CD4-positive, alpha-beta T cell treated with Interleukin-10 for 1 hour (primary cell): ENCODE data around the gene RBFOX1.

ENCODE experiments used
- DNase-seq: peaks from one replicate; pipeline ENCODE4 v3.0.0-alpha.2; 2020

RBFOX1 gene

DNA sequence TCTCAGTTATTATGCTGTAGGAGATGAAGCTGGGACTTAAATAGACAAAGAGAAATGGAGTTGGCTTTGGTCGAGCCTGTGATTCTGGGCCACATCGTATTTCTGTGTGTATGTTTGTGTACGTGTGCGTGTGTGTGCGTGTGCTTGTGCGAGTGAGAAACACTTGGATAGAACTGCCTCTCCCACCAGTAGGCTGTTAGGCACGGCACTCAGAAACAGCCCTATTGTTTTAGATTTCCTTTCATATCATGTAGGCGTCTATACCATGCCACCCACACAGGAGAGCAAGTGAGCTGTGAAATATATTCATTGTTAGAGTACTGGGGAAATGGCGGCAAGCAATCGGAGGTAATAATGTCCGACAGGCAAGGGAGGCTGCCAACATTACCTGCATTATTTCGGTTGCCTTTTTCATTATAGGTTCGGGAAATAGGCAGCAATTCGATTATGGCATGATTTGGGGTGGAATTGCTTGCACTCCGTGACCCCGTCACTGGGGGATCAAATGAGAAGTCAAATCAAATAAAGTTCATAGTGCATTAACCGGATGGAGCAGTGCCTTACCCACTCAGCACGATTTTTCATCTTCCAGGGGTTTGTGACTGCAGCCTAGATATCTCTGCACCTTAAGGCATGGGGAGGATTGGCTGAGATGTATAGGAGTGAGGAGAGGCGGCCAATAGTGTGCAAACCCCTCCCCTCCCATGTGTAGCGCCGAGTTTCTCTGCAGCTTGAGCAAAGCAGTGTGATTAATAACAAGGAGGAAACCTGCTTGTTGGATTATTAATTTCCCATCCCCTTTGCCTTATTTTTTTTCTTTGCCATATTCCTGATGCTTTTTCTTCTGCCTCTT is 89.6 kb downstream of the RBFOX1 start:
- DNase-seq = no peak

- DNase-seq = no peak
Measured at GRCh38 chr16:7423434-7424044, 90.9 kb downstream of the RBFOX1 start.

DNA sequence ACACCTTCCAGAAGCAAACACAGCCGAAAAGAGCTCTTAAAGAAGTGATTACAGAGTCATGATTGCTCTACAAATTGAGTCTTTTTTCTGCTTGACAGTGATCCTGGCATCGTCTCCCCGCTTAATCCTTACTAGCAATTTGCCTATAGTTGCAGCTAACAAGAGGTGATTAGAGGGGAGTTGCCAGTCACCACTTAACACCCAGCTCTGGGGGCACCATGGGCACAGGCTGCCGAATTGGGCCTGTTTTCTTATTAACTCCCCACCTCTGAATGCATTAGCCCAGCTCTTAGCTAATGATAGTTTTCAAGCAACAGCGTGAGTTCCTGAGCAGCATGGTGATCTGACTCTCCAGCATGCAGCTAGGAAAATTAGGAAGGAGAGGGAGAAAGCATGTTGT is 93.5 kb downstream of the RBFOX1 start:
- DNase-seq = no peak

DNA sequence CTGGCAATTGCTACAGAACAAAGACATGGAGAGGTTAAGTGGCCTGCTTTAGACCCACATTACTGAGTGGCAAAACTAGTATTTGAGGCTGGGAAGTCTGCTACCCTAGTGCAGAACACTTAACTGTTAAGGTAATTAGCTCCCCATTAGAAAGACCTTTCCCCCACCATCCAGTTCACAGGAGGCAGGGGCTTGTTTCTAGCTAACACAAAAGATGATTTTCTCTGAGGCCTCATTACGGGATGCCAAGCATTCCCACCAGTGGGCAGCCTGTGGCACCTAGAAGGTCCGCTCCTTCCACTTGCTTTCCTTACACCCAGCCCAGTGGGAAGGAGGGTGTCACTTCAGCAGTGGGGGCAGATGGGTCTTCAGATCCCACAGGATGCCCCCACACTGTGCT is 99.1 kb downstream of the RBFOX1 start:
- no peak for DNase-seq

DNA sequence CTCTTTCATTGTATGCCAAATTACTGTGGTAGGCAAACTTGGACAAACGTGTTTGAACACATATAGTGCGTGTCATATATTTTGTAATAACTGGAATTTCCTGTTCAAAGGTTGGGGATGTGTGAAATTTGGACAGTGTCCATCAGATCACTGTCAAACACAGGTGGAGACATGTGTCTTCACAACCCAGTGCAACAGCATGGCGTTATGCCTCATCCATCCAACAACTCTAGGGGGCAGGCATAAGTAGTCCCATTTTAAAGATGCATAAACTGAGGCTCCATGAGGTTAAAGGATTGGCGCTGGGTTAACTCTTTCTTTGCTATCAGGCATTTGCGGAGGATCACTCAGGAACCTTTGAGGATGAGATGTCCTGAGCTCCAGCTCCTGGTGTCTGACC is 103.7 kb downstream of the RBFOX1 start:
- DNase-seq = no peak

GRCh38 chr16:7437135-7437804 is 104.6 kb downstream of the RBFOX1 start:
- no peak for DNase-seq

GRCh38 chr16:7437843-7438242 is 105.2 kb downstream of the RBFOX1 start:
- DNase-seq = no peak

- no peak for DNase-seq
Measured at GRCh38 chr16:7438601-7439000, 106.0 kb downstream of the RBFOX1 start.

GRCh38 chr16:7439518-7439917 is 106.9 kb downstream of the RBFOX1 start:
- no peak for DNase-seq

- no peak for DNase-seq
Measured at GRCh38 chr16:7440886-7441400, 108.3 kb downstream of the RBFOX1 start.

DNA sequence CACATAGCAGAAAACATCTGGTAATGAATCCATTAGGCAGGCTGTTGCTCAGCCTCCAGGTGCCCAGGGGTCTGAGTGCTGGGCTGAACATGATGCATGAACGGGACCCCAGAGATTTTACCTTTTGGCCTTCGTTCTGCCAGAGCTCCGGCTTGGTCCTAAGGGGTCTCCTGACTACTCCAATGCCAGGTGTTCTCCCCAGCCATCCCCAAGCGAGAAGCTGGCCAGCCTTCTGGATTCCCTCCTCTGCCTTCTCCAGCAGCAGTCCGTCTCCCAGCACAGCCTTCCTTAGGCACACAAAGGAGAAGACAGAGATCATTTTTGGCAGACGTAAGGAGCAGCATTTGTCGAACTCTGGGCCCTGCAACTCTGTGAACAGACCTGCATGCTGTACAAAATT is 109.4 kb downstream of the RBFOX1 start:
- no peak for DNase-seq

GRCh38 chr16:7443142-7443541 is 110.5 kb downstream of the RBFOX1 start:
- DNase-seq = no peak

GRCh38 chr16:7443648-7444365 is 111.2 kb downstream of the RBFOX1 start:
- DNase-seq = no peak

DNA sequence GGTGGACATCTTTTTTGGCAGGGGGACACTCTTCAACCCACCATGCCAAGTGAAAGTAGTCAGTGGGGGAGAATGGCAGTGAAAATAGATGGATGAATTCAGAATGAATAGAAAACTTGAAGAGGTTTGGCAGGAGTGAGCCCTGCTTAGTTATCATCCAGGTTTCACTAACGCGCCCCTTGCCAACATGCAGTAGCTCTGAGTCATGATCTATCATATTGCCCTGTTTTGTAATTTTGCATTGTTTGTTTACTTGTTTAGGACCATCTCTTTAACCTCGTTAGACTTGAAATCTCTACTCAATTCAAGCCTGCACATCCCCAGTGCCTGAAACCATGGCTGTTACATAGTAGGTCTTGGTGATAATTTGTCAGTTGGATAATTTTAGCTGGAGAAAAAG is 116.7 kb downstream of the RBFOX1 start:
- no peak for DNase-seq

- DNase-seq = no peak
Measured at GRCh38 chr16:7449808-7450207, 117.2 kb downstream of the RBFOX1 start.

DNA sequence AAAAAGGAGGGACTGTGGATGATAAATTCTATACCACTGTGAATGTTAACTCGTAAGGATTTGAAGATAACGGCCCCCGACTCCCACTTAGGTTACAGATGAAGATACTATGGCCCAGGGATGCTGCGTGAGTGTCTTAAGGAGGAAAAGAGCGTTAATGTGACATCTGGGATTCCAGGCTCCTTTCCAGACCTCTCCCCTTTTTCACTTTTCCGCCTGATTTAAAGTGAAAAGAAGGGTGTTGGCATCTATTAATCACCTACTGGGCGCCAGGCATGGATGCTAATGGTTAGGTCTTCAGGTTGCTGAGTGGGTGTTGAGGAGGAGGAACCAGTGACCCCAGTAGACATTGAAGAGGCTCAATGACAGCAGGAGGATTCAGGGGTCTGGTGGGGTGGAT is 117.8 kb downstream of the RBFOX1 start:
- no peak for DNase-seq

GRCh38 chr16:7452090-7452489 is 119.4 kb downstream of the RBFOX1 start:
- DNase-seq = no peak

DNA sequence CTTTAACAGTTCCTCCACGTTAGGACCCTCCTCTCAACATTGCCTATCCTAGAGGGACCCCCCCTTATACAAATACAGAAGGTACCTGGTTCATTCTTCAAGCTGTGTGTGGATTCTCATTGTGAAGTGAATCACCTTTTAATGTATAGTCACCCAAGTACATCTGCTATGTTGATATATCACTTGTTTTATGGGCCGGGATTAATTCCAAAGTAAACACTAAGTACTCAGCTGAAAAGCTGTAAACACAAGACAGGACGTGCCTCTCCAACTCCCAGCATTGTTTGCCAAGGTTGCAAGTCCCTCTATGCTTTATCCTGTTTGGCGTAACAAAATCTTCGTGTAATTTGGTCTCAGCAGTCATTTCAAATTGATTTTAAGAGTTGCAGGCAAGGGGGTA is 123.6 kb downstream of the RBFOX1 start:
- no peak for DNase-seq

DNA sequence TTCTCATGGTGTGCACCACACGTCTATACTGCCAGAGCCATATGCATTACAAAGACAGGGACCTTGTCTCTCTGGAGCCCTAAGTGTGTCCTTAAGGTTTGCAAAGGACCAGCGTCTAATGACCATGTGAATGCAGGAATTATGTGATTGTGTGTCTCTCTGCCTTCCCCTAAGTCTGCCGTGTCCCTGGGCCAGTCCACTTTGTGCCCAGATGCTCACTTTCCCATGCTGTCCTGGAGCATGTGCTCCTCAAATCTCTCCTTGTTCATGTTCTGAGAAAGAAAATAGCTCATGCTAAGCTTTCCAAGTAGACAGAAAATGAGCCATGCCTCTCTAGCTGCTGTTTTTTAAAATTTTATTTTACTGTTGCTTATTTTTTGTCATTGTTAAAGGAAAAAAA is 125.5 kb downstream of the RBFOX1 start:
- DNase-seq = no peak

GRCh38 chr16:7470344-7470743 is 137.7 kb downstream of the RBFOX1 start:
- no peak for DNase-seq

- no peak for DNase-seq
Measured at GRCh38 chr16:7471268-7471667, 138.6 kb downstream of the RBFOX1 start.

GRCh38 chr16:7482032-7482431 is 149.4 kb downstream of the RBFOX1 start:
- no peak for DNase-seq

- DNase-seq = no peak
Measured at GRCh38 chr16:7482596-7483290, 150.1 kb downstream of the RBFOX1 start.
